ENCODE data around the gene DNAH3. TPM values are rescaled to one million over a fixed set of nuclear protein-coding genes. Genes with fewer than 3 reads are reported as not detected.

DNAH3 gene, protein sequence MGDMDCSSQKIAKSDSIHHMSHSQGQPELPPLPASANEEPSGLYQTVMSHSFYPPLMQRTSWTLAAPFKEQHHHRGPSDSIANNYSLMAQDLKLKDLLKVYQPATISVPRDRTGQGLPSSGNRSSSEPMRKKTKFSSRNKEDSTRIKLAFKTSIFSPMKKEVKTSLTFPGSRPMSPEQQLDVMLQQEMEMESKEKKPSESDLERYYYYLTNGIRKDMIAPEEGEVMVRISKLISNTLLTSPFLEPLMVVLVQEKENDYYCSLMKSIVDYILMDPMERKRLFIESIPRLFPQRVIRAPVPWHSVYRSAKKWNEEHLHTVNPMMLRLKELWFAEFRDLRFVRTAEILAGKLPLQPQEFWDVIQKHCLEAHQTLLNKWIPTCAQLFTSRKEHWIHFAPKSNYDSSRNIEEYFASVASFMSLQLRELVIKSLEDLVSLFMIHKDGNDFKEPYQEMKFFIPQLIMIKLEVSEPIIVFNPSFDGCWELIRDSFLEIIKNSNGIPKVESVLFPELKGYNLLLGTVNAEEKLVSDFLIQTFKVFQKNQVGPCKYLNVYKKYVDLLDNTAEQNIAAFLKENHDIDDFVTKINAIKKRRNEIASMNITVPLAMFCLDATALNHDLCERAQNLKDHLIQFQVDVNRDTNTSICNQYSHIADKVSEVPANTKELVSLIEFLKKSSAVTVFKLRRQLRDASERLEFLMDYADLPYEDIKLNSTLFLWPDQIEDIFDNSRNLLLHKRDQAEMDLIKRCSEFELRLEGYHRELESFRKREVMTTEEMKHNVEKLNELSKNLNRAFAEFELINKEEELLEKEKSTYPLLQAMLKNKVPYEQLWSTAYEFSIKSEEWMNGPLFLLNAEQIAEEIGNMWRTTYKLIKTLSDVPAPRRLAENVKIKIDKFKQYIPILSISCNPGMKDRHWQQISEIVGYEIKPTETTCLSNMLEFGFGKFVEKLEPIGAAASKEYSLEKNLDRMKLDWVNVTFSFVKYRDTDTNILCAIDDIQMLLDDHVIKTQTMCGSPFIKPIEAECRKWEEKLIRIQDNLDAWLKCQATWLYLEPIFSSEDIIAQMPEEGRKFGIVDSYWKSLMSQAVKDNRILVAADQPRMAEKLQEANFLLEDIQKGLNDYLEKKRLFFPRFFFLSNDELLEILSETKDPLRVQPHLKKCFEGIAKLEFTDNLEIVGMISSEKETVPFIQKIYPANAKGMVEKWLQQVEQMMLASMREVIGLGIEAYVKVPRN (N-terminal part only)
- total RNA-seq (2021; ENCODE audit: unreplicated experiment), result 0.15 TPM
- 0.04 and 0.12 TPM in 2 replicates for polyA plus RNA-seq (2012)
- percentile 9 among the genes with signal in this experiment for Bru-seq, nascent RNA
- percentile 6 among the genes with signal in this experiment for BruChase-seq, experiment 1, labeled RNA remaining after a 6-hour chase
- percentile 9 among the genes with signal in this experiment for BruChase-seq, experiment 2, labeled RNA remaining after a 2-hour chase
- long read RNA-seq, result 0 reads

DNA sequence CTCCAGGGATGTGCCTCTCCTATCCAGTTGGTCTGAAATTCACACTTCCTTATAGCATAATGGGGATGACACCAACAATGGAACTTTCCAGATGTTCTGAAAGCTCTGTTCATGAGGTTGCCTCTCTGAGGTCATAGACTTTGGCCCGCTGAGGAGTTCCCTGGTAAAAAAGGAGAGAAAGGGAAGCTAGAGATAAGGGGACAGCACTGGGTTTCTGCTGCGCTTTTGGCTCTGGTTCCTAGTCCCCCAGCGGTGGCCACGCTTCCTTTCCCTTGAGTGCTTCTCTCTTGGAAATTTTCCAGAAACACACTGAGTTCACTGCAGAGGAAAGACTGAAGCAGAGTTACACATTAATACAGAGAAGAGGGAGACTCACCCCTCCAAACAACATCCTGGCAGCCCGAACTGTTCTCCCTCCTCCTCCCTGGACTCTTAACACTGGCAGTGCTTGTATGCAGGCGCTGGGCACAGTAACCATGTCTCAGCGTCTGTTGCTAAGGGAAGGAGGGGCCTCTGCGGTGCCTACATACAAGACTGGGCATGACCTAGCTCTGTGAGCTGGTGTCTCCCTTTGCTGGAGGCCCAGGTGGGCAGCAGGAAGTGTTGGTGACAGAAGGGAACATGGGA, at the start of gene DNAH3:
Gene DNAH3, minus strand, starts transcription at position 472 of the 627 bp plus-strand sequence. CDS start 527 bp downstream, outside the sequence.
- POLR2A ChIA-PET, result no interaction called here
- DNase-seq (ENCODE audit: low read depth, low spot score), result no peak
- H3K9ac ChIP-seq (ENCODE audit: low read length), result no peak within 1 kb of the TSS
- TF ChIP-seq, protein P1, sequence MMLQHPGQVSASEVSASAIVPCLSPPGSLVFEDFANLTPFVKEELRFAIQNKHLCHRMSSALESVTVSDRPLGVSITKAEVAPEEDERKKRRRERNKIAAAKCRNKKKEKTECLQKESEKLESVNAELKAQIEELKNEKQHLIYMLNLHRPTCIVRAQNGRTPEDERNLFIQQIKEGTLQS (IDR thresholded peaks at IDR 0.05), result no peak
- TF ChIP-seq CBX3 (IDR thresholded peaks at IDR 0.05; ENCODE audit: low read depth) (no peak), YY1 (IDR thresholded peaks at IDR 0.05; ENCODE audit: extremely low read depth, insufficient replicate concordance, low read depth, low read length) (no peak), ZNF274 (IDR thresholded peaks at IDR 0.05; ENCODE audit: low read depth, low read length) (no peak), RAD21 (IDR thresholded peaks at IDR 0.05; ENCODE audit: low read depth) (no peak), FOSL1 (IDR thresholded peaks at IDR 0.05; ENCODE audit: low read depth) (no peak), EZH2 (IDR thresholded peaks at IDR 0.05) (no peak), ZFX (IDR thresholded peaks at IDR 0.05) (no peak), POLR2A (IDR thresholded peaks at IDR 0.05; ENCODE audit: borderline replicate concordance, extremely low read depth, insufficient read depth, insufficient read length) (no peak), EGR1 (IDR thresholded peaks at IDR 0.05; ENCODE audit: low read depth) (no peak), CEBPB (IDR thresholded peaks at IDR 0.05; ENCODE audit: low read depth) (no peak), SIN3A (IDR thresholded peaks at IDR 0.05; ENCODE audit: low read depth) (no peak), POLR2AphosphoS5 (IDR thresholded peaks at IDR 0.05; ENCODE audit: low read depth, low read length) (no peak), ELF1 (IDR thresholded peaks at IDR 0.05; ENCODE audit: borderline replicate concordance, low read depth) (no peak)
- TF ChIP-seq, protein P2, sequence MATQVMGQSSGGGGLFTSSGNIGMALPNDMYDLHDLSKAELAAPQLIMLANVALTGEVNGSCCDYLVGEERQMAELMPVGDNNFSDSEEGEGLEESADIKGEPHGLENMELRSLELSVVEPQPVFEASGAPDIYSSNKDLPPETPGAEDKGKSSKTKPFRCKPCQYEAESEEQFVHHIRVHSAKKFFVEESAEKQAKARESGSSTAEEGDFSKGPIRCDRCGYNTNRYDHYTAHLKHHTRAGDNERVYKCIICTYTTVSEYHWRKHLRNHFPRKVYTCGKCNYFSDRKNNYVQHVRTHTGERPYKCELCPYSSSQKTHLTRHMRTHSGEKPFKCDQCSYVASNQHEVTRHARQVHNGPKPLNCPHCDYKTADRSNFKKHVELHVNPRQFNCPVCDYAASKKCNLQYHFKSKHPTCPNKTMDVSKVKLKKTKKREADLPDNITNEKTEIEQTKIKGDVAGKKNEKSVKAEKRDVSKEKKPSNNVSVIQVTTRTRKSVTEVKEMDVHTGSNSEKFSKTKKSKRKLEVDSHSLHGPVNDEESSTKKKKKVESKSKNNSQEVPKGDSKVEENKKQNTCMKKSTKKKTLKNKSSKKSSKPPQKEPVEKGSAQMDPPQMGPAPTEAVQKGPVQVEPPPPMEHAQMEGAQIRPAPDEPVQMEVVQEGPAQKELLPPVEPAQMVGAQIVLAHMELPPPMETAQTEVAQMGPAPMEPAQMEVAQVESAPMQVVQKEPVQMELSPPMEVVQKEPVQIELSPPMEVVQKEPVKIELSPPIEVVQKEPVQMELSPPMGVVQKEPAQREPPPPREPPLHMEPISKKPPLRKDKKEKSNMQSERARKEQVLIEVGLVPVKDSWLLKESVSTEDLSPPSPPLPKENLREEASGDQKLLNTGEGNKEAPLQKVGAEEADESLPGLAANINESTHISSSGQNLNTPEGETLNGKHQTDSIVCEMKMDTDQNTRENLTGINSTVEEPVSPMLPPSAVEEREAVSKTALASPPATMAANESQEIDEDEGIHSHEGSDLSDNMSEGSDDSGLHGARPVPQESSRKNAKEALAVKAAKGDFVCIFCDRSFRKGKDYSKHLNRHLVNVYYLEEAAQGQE (IDR thresholded peaks at IDR 0.05; ENCODE audit: low read depth), result no peak
- TF ChIP-seq, protein P3, sequence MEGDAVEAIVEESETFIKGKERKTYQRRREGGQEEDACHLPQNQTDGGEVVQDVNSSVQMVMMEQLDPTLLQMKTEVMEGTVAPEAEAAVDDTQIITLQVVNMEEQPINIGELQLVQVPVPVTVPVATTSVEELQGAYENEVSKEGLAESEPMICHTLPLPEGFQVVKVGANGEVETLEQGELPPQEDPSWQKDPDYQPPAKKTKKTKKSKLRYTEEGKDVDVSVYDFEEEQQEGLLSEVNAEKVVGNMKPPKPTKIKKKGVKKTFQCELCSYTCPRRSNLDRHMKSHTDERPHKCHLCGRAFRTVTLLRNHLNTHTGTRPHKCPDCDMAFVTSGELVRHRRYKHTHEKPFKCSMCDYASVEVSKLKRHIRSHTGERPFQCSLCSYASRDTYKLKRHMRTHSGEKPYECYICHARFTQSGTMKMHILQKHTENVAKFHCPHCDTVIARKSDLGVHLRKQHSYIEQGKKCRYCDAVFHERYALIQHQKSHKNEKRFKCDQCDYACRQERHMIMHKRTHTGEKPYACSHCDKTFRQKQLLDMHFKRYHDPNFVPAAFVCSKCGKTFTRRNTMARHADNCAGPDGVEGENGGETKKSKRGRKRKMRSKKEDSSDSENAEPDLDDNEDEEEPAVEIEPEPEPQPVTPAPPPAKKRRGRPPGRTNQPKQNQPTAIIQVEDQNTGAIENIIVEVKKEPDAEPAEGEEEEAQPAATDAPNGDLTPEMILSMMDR (IDR thresholded peaks at IDR 0.05 in 2 of 3, conservative IDR thresholded peaks at IDR 0.05 in 1 of 3; ENCODE audit: borderline replicate concordance in 1 of 3, insufficient read depth in 1 of 3, low read depth in 2 of 3, low read length in 2 of 3), result no peak
- TF ChIP-seq, protein P4, sequence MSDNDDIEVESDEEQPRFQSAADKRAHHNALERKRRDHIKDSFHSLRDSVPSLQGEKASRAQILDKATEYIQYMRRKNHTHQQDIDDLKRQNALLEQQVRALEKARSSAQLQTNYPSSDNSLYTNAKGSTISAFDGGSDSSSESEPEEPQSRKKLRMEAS (IDR thresholded peaks at IDR 0.05), result no peak

More for the DNA sequence above, at the start of gene DNAH3:
- no peaks in the 10 kb centered on the region for H3K9me2 ChIP-seq (ENCODE audit: insufficient read depth)
- no peaks in the 10 kb centered on the region for H3K36me3 ChIP-seq (ENCODE audit: control insufficient read depth in 1 of 2, insufficient read depth in 2 of 2, low read length in 2 of 2)
- no peaks in the 10 kb centered on the region for H3K27me3 ChIP-seq (ENCODE audit: insufficient read depth, low read length)
- no peaks in the 10 kb centered on the region for H3K4me1 ChIP-seq (ENCODE audit: control insufficient read depth in 1 of 2, insufficient read depth in 2 of 2, low read length in 2 of 2)
- no peaks in the 10 kb centered on the region for H3K9me3 ChIP-seq (ENCODE audit: control insufficient read depth in 1 of 2, insufficient read depth in 1 of 2, low read depth in 1 of 2, low read length in 2 of 2)
- no peaks in the 10 kb centered on the region for H3K79me2 ChIP-seq (ENCODE audit: insufficient read depth, low read length)
- ChIA-PET CTCF (interaction anchor here (0.7 kb wide), 1 partner anchor 250 kb away, joined by 4 read pairs; the partner anchor contains the start of genes DCUN1D3 and LYRM1), RAD21 (ENCODE audit: low non-redundant PET in 1 of 2, low total read pairs in 2 of 2, uncharacterized antibody in 2 of 2, unreplicated experiment in 2 of 2) (no interaction called here)
- no peak within 1 kb of the TSS for H3K27ac ChIP-seq (ENCODE audit: low read depth, low read length)
- H2AFZ ChIP-seq (ENCODE audit: low read depth, low read length, poor library complexity, severe bottlenecking), result no peak within 1 kb of the TSS
- BruUV-seq (replicated peaks), result no TSS peak
- H4K20me1 ChIP-seq (ENCODE audit: insufficient read depth), result no peaks in the 10 kb centered on the region
- H3K4me3 ChIP-seq (replicated peaks in 1 of 2; ENCODE audit: low read depth in 1 of 2, low read length in 2 of 2), result no peak within 1 kb of the TSS
- no peak for ATAC-seq
- no peak within 1 kb of the TSS for H3K4me2 ChIP-seq (ENCODE audit: low read length)
- intact Hi-C loops (cut with micrococcal nuclease), result no loop called here
